Breast epithelium (tissue), 3 donors: ENCODE results near the gene TEX9.
A peak's percentile ranks its signal among the peaks of the same experiment; 100 is the strongest.

Source experiments
- CTCF ChIP-seq, 3 donors: fragments of 450-650 bp; IDR thresholded peaks; one replicate each; pipeline ENCODE4 v1.5.1; 2016 to 2017; ENCODE audit warnings: antibody characterized with exemption in 3 of 3, mild to moderate bottlenecking in 3 of 3, moderate library complexity in 3 of 3
- POLR2A ChIP-seq: fragments of 450-650 bp; IDR thresholded peaks from one replicate; pipeline ENCODE4 v1.6.1; 2016; ENCODE audit warnings: antibody characterized with exemption, mild to moderate bottlenecking, moderate library complexity

GRCh38 chr15:56428821-56429458, 63.7 kb downstream of the TEX9 start:
- TF ChIP-seq CTCF (IDR thresholded peaks at IDR 0.05) (peak; percentile 26 to 46 (median 30)), POLR2A (no peak)
